GM21447 (cell line): ENCODE measurements around the gene EPB41L5.
A peak's percentile ranks its signal among the peaks of the same experiment; 100 is the strongest.
"Not testable (repeated sequence)": the region's sequence is repeated elsewhere in the genome, so short reads cannot be mapped to it uniquely, and the experiment has no call there.

Experiments used
- ATAC-seq: cut with Tn5 transposase; IDR thresholded peaks from one replicate; pipeline ENCODE4 v1.9.1; 2021; ENCODE audit not compliant: unreplicated experiment

The EPB41L5 gene

DNA sequence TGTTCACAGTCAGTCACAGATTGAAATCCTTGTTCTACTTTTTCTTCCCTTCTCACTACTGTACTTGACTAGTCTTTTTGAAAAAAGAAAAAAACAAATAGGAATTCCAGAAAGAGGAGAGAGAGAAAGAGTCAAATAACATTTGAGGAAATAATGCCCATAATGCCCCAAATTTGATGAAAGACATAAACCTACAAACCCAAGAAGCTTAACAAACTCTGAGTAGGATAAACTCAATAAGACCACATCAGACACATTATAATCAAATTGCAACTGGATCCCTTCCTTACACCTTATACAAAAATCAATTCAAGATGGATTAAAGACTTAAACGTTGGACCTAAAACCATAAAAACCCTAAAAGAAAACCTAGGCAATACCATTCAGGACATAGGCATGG lies 179.4 kb downstream of the EPB41L5 start:
- no peak for ATAC-seq

DNA sequence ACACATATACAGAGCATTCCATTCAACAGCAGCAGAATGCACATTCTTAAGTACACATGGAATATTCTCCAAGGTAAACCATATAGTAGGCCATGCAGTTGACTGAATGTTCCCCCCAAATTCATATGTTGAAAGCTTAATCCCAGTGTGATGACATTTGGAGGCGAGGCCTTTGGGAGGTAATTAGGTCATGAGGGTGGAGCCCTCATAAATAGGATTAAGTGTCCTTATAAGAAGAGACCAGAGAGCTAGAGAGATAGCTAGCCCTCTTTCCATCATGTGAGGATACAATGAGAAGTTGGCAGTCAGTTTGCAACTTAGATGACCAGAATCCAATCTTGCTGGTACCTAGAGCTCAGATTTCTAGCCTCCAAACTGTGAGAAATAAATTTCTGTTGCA lies 182.7 kb downstream of the EPB41L5 start:
- no peak for ATAC-seq

DNA sequence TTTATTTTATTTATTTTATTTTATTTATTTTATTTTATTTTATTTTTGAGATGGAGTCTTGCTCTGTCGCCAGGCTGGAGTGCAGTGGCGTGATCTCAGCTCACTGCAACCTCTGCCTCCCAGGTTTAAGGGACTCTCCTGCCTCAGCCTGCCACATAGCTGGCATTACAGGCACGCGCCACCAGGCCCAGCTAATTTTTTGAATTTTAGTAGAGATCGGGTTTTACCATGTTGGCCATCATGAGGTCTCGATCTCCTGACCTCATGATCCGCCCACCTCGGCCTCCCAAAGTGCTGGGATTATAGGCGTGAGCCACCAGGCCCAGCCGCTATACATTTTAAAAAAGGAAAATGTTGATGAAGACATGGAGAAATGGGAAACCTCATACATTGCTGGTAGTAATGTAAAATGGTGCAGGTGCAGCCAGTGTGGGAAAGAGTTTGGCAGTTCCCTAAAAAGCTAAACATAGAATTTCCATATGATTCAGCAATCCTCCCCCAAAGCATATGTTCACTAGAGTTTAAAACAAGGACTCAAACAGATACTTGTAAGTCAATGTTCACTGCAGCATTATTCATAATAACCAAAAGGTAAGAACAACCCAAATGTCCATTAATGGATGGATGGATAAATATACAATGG lies 187.1 kb downstream of the EPB41L5 start:
- ATAC-seq, result not testable (repeated sequence)

DNA sequence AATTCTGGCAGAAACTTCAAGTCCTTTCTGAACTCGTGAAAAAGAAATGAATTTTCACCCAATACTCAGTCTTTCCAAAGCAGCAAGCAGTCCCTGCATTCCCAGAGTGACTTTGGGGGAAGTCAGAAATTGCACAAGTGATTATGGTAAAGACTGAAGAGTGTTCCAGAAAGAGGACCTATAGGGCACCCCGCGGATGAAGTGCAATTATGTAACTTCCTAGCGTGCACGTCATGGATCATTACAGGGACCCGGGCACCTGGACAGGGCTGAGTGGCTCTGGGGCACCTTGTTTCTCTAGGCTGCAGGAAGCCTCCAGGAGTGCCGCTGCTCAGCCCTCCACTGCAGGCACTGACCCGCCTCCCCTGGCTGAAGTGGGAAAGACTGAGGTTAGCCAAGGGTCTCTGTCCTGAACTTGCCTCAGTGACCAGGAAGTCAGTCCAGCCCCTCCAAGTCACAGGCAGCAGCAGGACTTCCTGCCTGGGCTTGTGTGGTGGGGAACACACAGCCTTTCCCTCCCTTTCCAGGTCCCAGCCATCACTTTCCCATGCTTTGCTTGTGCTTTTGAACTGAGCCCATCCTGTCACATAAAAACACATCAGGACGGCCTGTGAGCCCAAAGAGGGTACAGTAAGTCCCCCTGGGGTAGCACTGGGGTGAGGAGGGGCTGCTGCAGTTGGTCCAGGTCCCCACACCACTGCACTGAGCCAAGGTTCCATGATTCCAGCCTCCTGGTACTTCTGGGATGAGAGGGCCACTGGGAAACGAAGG lies 190.6 kb downstream of the EPB41L5 start:
- no peak for ATAC-seq

DNA sequence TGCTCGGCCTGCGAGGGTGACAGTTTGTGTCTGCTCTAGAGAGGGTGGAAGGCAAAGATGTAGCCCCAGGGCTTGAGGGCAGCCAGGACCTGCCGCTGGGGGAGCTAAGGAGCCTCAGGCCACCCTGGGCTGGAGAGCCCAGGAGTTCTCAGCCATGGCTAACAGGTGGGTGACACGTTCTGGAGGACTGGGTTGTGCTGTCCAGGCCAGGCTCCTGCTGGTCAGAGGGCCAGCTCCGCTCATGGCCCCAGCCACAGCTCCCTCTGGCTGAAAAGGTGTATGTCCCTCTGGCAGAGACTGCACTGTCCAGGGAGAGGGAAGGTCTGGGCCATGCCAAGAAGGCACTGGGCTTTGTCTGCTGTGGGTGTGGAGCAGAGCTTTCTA lies 191.1 kb downstream of the EPB41L5 start:
- ATAC-seq, result no peak

DNA sequence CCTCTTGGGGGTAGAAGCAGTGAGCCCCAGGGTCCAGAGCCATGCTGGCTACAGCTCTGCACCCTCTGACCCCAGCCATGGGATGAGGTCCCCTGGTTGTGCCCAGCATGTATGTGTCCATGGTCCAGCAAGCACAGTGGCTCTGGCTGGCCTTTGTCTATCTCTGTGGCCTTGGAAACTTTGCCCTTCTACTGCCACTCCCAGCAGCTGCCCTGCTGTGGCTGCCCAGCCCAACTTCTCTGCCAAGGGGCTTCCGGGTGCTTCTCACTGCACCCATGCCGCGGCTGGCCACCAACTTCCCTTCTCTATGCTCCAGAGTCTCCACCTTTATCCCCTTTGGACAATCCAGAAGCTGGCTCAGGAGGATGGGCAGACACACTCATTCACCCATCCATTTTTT lies 191.5 kb downstream of the EPB41L5 start:
- ATAC-seq, result no peak

DNA sequence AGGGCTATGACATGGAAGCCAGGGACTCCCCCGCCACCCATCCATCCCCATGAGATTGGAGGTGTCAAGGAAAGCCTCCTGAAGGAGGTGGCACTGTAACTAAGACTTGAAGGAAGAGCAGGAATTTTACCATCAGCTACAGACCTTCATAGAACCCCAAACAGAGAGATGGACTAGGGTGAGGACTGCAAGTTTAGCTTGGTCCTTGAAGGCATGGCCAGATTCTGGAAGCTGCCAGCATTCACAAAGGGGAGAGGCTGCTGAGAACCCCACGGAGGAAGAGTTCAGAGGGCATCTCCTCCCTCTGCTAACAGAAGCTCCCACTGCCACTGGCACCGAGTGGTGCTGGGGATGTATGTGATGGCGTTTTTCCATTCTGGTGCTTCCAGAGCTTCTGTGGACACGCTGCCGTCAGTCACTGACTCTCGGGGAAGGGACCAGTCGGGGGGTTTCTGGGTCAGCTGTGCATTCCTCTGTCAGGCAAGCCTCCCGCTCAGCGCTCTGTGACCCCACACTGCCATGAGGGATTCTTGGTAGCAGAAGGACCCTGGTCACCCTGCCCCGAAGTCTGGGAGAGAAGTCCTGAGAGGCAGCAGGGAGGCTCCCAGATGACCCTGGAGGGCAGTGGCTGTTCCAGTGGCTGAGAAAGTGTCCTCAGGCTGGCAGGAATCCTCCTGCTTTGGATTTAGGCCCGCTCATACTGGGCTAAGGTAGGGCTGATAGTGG lies 192.2 kb downstream of the EPB41L5 start:
- ATAC-seq, result no peak

DNA sequence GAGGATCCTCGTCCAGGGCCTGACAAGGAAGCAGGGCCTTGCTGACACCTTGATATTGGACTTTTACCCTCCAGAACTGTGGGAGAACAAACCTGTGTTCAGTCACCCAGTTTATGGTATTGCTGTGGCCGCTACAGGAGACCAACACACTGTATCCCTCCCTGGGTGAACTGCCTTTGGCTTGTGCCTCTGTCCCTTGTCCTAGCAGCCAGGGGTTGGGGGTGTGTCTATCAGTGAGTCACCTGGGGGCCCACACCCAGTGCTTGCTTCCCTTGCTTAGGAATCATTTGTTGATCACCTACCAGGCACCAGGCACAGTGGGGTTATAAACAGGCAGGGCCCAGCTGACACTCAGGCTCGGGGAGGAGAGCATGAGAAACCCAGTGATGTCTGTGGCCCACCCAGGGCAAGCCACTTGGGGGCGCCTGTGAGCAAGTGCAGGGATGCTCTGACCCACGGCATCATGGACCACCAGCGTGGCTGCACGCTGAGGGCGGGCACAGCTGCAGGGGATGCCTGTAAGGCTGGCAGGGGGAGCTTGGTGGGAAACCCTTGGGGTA lies 193.2 kb downstream of the EPB41L5 start:
- no peak for ATAC-seq

DNA sequence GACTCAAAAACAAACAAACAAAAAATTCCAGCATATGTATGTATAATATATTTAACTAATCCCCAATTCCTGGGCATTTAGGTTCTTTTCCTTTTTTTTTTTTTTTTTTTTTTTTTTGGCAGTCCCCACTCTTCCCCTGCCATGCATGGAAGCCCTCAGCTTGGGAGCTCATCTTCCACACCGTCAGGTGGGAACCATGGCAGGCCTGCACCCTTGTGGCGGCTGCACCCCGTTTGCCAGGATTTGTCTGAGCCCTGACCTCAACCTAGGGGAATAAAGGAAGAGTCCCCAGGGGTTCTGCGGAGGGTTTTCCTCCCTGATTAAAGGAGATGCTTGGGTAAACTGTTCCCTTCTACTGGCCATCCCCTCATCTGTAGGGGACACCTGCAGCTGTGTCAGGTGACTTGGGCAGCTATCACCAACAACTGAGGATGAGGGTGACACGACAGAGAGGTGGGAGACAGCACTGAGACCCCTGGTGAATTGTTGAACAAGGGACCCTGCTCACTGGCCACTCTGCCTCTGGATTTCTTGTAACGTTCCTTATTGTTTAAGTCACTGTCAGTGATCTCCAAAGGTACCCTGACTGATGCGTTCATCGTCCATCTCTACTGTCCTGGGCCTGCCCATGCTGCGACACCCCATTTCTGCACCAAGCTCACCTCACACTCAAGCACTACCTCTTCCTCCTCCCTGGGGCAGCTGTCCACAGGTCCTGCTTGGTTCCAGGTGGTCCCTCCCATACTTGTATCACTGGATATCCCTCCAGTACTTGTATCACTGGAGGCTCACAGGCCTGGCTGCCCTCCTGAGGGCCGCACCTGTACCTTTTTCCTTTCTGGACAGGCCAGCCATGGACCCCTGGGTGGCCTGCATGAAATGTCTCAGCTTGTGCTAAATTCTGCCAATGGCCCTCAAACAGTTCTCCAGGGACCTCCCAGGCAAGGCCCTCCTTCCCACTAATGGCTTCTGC lies 195.8 kb downstream of the EPB41L5 start:
- ATAC-seq, result no peak

DNA sequence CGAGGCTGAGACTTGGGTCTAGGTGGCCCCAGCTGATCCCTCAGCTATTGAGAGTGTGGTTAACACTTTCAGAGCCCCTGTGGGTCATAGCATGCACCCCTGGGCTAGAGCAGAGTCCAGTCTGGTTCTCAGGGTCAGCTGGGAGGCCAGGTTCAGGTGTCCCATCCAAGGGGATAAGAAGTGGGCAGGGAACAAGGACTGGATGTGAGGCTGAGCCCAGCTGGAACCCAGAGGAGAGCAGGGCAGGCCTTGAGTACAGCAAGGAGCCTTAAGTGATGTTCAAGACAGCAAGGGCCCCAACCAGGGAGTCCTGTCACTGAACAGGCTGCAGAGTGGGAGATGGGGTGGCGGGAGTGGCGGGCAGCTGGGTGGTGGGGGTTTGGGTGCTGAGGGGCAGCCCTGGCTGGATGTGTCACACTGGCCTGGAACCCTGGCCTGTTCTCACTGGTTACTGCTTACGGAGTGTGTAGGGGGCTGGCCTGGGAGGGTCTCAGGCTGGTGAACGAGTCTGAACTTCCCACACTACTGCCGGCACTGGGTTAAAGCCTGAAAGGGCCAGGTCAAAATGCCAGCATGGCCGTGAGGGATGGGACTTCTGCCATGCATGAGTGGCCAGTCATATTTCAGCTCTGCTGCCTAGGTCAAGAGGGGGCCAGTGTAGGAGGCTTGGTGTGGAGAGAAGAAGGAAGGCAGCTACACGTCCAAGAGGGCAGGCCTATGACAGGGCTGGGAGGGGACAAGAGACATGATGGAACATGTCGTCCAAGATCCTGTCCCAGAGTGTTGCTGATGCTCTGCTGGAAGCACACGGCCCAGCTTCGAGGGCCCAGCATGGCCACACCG lies 196.8 kb downstream of the EPB41L5 start:
- ATAC-seq, result no peak

DNA sequence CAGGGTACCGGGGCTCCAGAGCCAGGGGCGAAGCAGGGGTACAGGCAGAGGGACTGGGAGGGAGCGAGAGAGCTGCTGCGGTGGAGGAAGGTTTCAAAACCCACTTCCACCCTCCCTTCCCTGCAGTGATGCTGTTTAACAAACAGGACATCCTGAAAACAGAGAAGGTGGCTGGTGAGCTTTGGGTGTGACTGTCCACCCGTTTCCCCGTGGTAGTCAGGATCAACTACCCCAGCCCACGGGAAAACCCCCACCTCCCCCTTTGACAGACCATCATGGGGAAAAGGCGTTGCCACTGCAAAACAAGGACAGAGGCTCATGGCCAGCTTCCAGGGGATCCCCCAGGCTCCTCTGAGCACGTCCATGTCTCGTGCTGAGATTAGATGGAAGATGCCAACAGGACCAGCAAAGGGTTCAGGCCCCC lies 197.4 kb downstream of the EPB41L5 start:
- no peak for ATAC-seq

DNA sequence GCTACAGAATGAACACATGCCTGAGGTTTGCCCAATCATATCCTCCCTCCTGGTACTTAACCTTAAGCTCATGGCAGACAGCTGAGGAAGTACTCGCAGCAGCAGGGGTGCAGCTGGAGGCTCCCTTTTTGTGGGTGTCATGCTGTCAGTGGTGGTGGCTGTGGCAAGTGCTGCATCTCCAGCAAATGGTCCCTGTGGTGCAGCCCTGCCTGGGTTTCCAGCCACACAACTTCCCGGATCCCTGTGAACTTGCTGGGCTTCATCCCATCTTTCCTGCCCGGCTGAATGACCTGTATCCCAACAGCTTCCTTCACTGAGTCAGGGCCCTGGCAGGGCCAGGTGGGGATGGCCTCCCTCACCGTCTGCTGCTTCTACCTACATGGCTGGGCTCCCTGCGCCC lies 205.3 kb downstream of the EPB41L5 start:
- no peak for ATAC-seq

DNA sequence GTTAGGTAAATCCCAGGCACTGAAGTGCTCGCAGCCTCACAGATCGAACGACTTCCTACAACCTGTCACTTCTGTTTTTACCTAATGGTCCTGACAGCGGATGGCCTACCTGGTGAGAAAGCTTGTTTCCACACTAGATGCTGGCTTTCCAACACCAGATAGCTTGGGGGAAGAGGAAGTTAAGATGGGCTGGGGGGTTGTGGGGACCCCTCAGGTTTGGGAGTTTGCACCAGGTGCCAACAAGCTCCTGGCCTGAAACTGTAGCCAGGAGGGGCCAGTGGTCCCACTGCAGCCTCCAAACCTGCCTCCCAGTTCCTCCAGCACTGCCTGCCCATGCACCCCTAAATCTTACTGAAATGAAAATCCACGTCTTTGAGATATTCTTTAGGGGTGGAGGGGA lies 206.4 kb downstream of the EPB41L5 start:
- no peak for ATAC-seq

DNA sequence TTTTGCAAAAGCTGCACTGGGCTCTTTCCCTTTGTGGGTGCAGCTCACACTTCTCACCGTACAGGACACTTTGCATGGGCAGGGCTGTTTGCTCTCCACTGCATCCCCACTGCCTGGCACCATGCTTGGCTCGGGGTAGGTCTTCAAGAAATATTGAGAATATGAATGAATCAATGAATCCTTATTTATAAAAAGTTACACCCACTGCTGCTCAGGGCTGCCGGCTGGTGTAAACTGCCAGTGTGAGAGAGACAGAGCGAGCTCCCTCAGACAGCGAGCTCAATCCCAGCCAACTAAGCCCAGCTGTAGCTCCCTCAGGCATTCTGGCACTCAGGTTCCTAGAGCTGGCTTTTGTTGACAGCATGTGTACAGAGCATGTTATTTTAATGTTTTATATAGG lies 206.9 kb downstream of the EPB41L5 start:
- no peak for ATAC-seq

DNA sequence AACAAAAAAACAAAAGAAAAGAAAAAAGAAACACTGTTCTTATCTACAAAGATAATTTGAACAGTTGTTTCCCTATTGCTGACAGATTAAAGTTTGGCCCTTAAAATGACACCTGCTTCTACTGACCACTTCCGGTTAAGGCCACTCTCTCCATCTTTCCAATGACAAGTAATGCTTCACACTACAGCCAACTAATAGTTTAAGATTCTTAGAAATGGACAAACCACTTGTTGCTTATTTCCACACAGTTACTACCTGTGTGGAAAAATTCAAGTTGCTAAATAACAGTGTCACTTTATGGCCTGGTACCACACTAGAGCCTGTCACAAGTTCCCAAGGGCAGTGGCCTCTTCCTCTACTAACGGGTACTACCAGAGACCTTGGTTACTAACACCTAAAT lies 207.9 kb downstream of the EPB41L5 start:
- no peak for ATAC-seq

DNA sequence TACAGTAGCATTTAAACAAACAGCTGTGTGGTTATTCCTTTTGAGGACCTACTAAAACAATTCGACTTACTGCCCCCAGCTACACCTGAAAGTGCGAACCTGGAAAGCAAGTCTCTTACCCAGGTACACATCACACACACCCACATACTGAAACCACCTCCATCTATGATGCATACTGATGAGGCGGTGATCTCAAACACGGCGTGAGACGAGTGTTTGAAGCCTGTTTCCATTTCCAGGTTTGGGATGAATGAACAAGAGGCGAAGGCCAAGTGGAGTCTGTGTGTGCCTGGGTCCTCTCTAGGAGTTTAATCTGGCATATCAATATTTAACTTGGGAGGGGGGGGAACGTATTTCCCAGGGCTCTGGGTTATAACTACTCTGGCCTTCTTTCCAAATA lies 208.7 kb downstream of the EPB41L5 start:
- ATAC-seq, result no peak

DNA sequence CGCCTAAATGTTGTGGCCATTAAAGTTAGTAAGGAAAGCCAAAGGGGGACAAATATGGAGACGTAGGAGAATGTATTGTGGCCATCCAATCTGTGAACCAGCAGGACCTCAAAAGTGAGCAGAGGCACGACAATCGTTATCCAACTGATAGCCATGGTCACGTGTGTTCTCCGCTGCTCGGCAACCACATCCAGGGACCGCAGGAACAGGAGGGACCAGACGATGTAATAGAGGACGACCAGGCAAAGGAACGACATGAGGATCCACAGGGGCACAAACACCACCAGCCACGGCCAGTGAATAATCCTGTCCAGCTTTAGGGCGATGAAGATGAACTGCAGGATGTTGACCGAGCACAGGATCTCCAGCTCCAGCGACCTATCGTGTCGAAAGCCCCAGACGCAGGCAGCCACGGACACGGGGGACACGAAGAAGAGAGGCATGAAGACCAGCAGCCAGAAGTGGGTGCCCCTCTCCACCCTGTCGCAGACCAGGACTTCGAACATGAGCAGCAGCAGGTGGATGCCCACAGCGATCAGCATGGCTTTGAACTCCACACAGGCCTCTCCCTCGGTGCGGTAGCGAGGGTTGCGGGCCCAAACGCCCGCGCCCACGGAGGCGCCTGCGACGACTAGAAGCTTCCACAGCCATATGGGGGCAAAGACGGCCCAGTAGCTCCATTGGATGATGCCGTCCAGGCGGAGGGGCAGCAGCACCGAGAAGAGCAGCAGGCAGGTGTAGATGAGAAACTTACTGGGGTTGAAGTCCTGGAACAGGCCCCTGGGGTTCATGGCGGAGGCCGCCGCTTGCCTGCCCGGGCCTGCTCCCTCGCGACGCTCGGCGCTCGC lies 209.5 kb downstream of the EPB41L5 start:
- no peak for ATAC-seq

DNA sequence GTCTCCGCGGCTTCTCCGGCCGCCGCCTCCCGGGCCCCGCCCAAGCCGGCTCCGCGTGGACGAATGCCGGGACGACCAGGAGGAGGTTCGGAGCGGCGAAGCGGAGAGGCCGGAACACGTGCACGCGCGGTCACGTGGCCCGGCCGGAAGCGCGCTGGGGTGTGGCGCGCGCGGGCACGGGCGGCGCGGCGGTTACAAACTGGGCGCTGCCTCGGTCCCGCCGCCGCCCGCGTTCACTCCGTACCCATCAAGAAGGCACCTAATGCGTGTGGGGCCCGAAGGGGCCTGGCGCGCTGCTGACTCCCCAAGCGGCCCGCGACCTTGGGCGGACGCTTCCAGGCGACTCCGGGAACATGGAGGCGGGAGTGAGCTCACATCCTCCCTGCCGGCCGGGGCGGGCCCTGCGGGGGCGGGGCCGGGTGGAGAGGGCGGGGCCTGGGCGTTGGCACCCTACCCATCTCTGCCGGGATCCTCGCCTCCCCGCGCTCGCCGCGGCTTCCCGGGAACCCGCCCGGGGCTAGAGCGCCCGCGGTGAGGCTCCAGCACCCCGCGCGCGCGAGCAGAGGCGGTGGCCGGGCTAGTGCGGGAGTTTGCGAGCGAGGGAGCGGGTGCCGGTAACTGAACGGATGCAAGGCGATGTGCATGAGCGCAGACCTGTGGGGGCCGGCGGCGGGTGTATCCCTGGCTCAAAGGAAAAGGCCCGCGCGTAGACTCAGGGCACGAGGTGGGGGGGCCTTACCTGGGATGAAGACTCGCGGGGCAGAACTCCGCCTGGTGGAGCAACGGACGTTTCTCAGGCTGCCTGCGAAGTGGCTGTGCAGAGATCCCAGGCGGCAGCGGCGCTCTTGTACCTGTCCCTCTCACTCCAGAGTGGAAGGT lies 210.4 kb downstream of the EPB41L5 start, which contains the start of gene TMEM185B:
Gene TMEM185B (minus strand): TSS at position 367 of the 879 bp plus-strand sequence. CDS start 424 bp downstream, outside the sequence.
- peak; percentile 88 for ATAC-seq
